BJ (cell line): ENCODE measurements around the gene ZFP62. TPM values are rescaled to one million over a fixed set of nuclear protein-coding genes. Genes with fewer than 3 reads are reported as not detected.

Experiments used
- CTCF ChIA-PET: fragments of 350-600 bp; formaldehyde crosslinking; extraction: SDS; loops from one replicate; lab custom pipeline; 2021; ENCODE audit warnings: antibody characterized with exemption, inconsistent platforms; lab: Yijun Ruan, JAX
- POLR2A ChIA-PET: fragments of 300-600 bp; sonication (Branson Sonifier 250); formaldehyde crosslinking; extraction: SDS; loops from one replicate; lab custom pipeline; 2021; ENCODE audit warnings: antibody characterized with exemption; lab: Charles Lee
- DNase-seq: peaks from one replicate; pipeline ENCODE4 v3.0.0-alpha.2; 2011; ENCODE audit warnings: low read depth
- H3K27me3 ChIP-seq: 2 replicates; pipeline ENCODE4 v1.6.0; 2011; ENCODE audit warnings: low read length; ENCODE audit not compliant: control insufficient read depth, insufficient read depth
- H3K36me3 ChIP-seq: 2 replicates; pipeline ENCODE4 v1.5.1; 2011; ENCODE audit warnings: low read length; ENCODE audit not compliant: control insufficient read depth, insufficient read depth
- H3K4me3 ChIP-seq: 2 replicates; pipeline ENCODE4 v1.5.1; 2011; ENCODE audit warnings: low read depth, mild to moderate bottlenecking, control low read depth, low read length
- CTCF ChIP-seq: IDR thresholded peaks from 2 replicates; pipeline ENCODE4 v1.5.1; 2011; ENCODE audit warnings: low read depth, mild to moderate bottlenecking, control low read depth, inconsistent platforms, low read length, moderate library complexity; ENCODE audit not compliant: insufficient read depth
- polyA plus RNA-seq: library from polyadenylated mRNA; depleted of rRNA; stranded (reverse); fragments of >200 nt; gene quantifications from 2 replicates; pipeline ENCODE4 v1.2.3, GENCODE V29; 2011

The ZFP62 gene
- polyA plus RNA-seq, 1 experiment: 5.4 TPM

GRCh38 chr5:180806351-180807011 is 54.6 kb downstream of the ZFP62 start:
- ChIA-PET CTCF (interaction anchor here (1.1 kb wide), 2 partner anchors 9 to 20 kb away, joined by 3 read pairs; no protein-coding TSS in a partner anchor), POLR2A (no interaction called here)
- no peak for TF ChIP-seq CTCF
- no peak overlapping the region for H3K4me3 ChIP-seq
- H3K36me3 ChIP-seq: no peaks in the 10 kb centered on the region
- no peaks in the 10 kb centered on the region for H3K27me3 ChIP-seq
- DNase-seq: no peak

- TF ChIP-seq CTCF: no peak
- POLR2A ChIA-PET: no interaction called here
- no peak for DNase-seq
These were observed 56.9 kb downstream of the ZFP62 start for GRCh38 chr5:180804129-180804618.

GRCh38 chr5:180803181-180804128 is 57.6 kb downstream of the ZFP62 start:
- Histone ChIP-seq H3K36me3 (0 out of 2 replicates have a peak, but pooled peaks cover 4% of the 10 kb centered on the region), H3K4me3 (peak overlapping the region; percentile 41), H3K27me3 (no peaks in the 10 kb centered on the region)
- ChIA-PET CTCF (interaction anchor here (5.0 kb wide), 1 partner anchor 19 kb away, joined by 38 read pairs; no protein-coding TSS in a partner anchor), POLR2A (no interaction called here)
- no peak for DNase-seq
- TF ChIP-seq CTCF: no peak

More at GRCh38 chr5:180804129-180804618, 56.9 kb downstream of the ZFP62 start:
- 0 out of 2 replicates have a peak, but pooled peaks cover 2% of the 10 kb centered on the region for H3K36me3 ChIP-seq
- CTCF ChIA-PET: interaction anchor here (0.8 kb wide), 1 partner anchor 27 kb away, joined by 3 read pairs; no protein-coding TSS in a partner anchor
- H3K27me3 ChIP-seq: no peaks in the 10 kb centered on the region
- H3K4me3 ChIP-seq: no peak overlapping the region

- H3K4me3 ChIP-seq: peak within 1 kb of the TSS; percentile 95
- POLR2A ChIA-PET: interaction anchor here (0.6 to 1.0 kb wide), 2 partner anchors 14 to 16 kb away, joined by 3 to 15 read pairs; no protein-coding TSS in a partner anchor
- peaks cover 7% of the 10 kb centered on the region for H3K36me3 ChIP-seq
- TF ChIP-seq CTCF: no peak
- CTCF ChIA-PET: interaction anchor here (1.5 to 5.0 kb wide), 2 partner anchors 14 to 18 kb away, joined by 5 to 38 read pairs; no protein-coding TSS in a partner anchor
- no peak for DNase-seq
- H3K27me3 ChIP-seq: no peaks in the 10 kb centered on the region
These were observed 58.5 kb downstream of the ZFP62 start, which contains the start of gene MGAT1 for GRCh38 chr5:180802325-180803180. TSS of gene MGAT1 (minus strand) at chr5:180802806. CDS start at chr5:180792971, 9,835 bp downstream.
